Activated T-cell treated with anti-CD3 and anti-CD28 coated beads, Interleukin-2, amount 50 U/mL, for 24 hours (primary cell): ENCODE data around the gene NXN.
A peak's percentile ranks its signal among the peaks of the same experiment; 100 is the strongest.
"Not testable (repeated sequence)": the region's sequence is repeated elsewhere in the genome, so short reads cannot be mapped to it uniquely, and the experiment has no call there.

ENCODE experiments used
- DNase-seq: peaks from one replicate; pipeline ENCODE4 v3.0.0-alpha.2; 2020
- H3K27ac Mint-ChIP-seq: 2 replicates; pipeline ENCODE4 v1.8.0; 2020; ENCODE audit warnings: mild to moderate bottlenecking, mixed read lengths
- H3K27me3 Mint-ChIP-seq: 2 replicates; pipeline ENCODE4 v1.8.0; 2020; ENCODE audit warnings: mixed read lengths
- H3K36me3 Mint-ChIP-seq: 2 replicates; pipeline ENCODE4 v1.8.0; 2020; ENCODE audit warnings: low read depth, mixed read lengths
- H3K4me1 Mint-ChIP-seq: 2 replicates; pipeline ENCODE4 v1.8.0; 2020; ENCODE audit warnings: low read depth, mixed read lengths
- H3K4me3 Mint-ChIP-seq: 2 replicates; pipeline ENCODE4 v1.8.0; 2020; ENCODE audit warnings: mild to moderate bottlenecking, moderate library complexity, mixed read lengths
- H3K9me3 Mint-ChIP-seq: 2 replicates; pipeline ENCODE4 v1.8.0; 2020; ENCODE audit warnings: mixed read lengths

Gene NXN

GRCh38 chr17:1001640-1002411, 22.2 kb upstream of the NXN start:
- H3K4me3 Mint-ChIP-seq = no peak overlapping the region
- peaks cover 37% of the 10 kb centered on the region for H3K4me1 Mint-ChIP-seq
- H3K36me3 Mint-ChIP-seq = peaks cover 82% of the 10 kb centered on the region
- no peaks in the 10 kb centered on the region for H3K27me3 Mint-ChIP-seq
- no peak for DNase-seq
- peak overlapping the region; percentile 73 for H3K27ac Mint-ChIP-seq
- no peaks in the 10 kb centered on the region for H3K9me3 Mint-ChIP-seq

GRCh38 chr17:1000597-1001461, 21.3 kb upstream of the NXN start:
- Mint-ChIP-seq H3K4me1 (peaks cover 35% of the 10 kb centered on the region), H3K9me3 (no peaks in the 10 kb centered on the region), H3K36me3 (peaks cover 79% of the 10 kb centered on the region), H3K27ac (peak overlapping the region; percentile 77), H3K27me3 (no peaks in the 10 kb centered on the region), H3K4me3 (no peak overlapping the region)
- DNase-seq = no peak

- H3K9me3 Mint-ChIP-seq = peaks cover 3% of the 10 kb centered on the region
- H3K27me3 Mint-ChIP-seq = no peaks in the 10 kb centered on the region
- H3K36me3 Mint-ChIP-seq = peaks cover 53% of the 10 kb centered on the region
- peak overlapping the region; percentile 100 for H3K27ac Mint-ChIP-seq
- H3K4me1 Mint-ChIP-seq = peaks cover 26% of the 10 kb centered on the region
- H3K4me3 Mint-ChIP-seq = peak overlapping the region; percentile 94
- no peak for DNase-seq
Measured at GRCh38 chr17:998111-998510, 18.5 kb upstream of the NXN start.

GRCh38 chr17:996554-997344, 17.2 kb upstream of the NXN start, which contains the start of gene TIMM22:
TIMM22 (plus strand) TSS chr17:997129; CDS start chr17:997143, 14 bp downstream.
- Mint-ChIP-seq H3K4me3 (peak within 1 kb of the TSS; percentile 94), H3K4me1 (peaks cover 26% of the 10 kb centered on the region), H3K36me3 (peaks cover 39% of the 10 kb centered on the region), H3K9me3 (peaks cover 3% of the 10 kb centered on the region), H3K27ac (peak within 1 kb of the TSS; percentile 100), H3K27me3 (no peaks in the 10 kb centered on the region)
- DNase-seq = peak; percentile 95

GRCh38 chr17:995324-995723, 15.7 kb upstream of the NXN start:
- H3K36me3 Mint-ChIP-seq = peaks cover 25% of the 10 kb centered on the region
- H3K27me3 Mint-ChIP-seq, DNase-seq, H3K4me3 Mint-ChIP-seq, H3K9me3 Mint-ChIP-seq, H3K27ac Mint-ChIP-seq: not testable (repeated sequence)
- peaks cover 24% of the 10 kb centered on the region for H3K4me1 Mint-ChIP-seq

- H3K4me1 Mint-ChIP-seq = peaks cover 5% of the 10 kb centered on the region
- peaks cover 12% of the 10 kb centered on the region for H3K36me3 Mint-ChIP-seq
- H3K27ac Mint-ChIP-seq = no peak overlapping the region
- DNase-seq = no peak
- no peak overlapping the region for H3K4me3 Mint-ChIP-seq
- H3K27me3 Mint-ChIP-seq = no peaks in the 10 kb centered on the region
- peaks cover 3% of the 10 kb centered on the region for H3K9me3 Mint-ChIP-seq
Measured at GRCh38 chr17:992933-993332, 13.4 kb upstream of the NXN start.

- Mint-ChIP-seq H3K4me1 (no peaks in the 10 kb centered on the region), H3K27me3 (no peaks in the 10 kb centered on the region), H3K9me3 (no peaks in the 10 kb centered on the region), H3K27ac (no peak overlapping the region), H3K4me3 (no peak overlapping the region), H3K36me3 (no peaks in the 10 kb centered on the region)
- DNase-seq = no peak
Measured at GRCh38 chr17:988561-988960, 9.0 kb upstream of the NXN start.

GRCh38 chr17:987931-988330, 8.4 kb upstream of the NXN start:
- DNase-seq = no peak
- H3K27me3 Mint-ChIP-seq = no peaks in the 10 kb centered on the region
- no peak overlapping the region for H3K4me3 Mint-ChIP-seq
- no peaks in the 10 kb centered on the region for H3K36me3 Mint-ChIP-seq
- no peaks in the 10 kb centered on the region for H3K4me1 Mint-ChIP-seq
- no peaks in the 10 kb centered on the region for H3K9me3 Mint-ChIP-seq
- no peak overlapping the region for H3K27ac Mint-ChIP-seq

GRCh38 chr17:986322-986929, 6.8 kb upstream of the NXN start:
- Mint-ChIP-seq H3K27ac (no peak overlapping the region), H3K27me3 (no peaks in the 10 kb centered on the region), H3K4me3 (no peak overlapping the region), H3K4me1 (no peaks in the 10 kb centered on the region), H3K9me3 (no peaks in the 10 kb centered on the region), H3K36me3 (no peaks in the 10 kb centered on the region)
- DNase-seq = no peak

GRCh38 chr17:983921-984320, 4.3 kb upstream of the NXN start:
- no peak for DNase-seq
- Mint-ChIP-seq H3K27me3 (no peaks in the 10 kb centered on the region), H3K4me3 (no peak overlapping the region), H3K27ac (no peak overlapping the region), H3K36me3 (no peaks in the 10 kb centered on the region), H3K4me1 (peaks cover 9% of the 10 kb centered on the region), H3K9me3 (no peaks in the 10 kb centered on the region)

- Mint-ChIP-seq H3K27ac (peak overlapping the region; percentile 71), H3K4me3 (peak overlapping the region; percentile 72)
Measured at GRCh38 chr17:981292-981658, 1.7 kb upstream of the NXN start.

GRCh38 chr17:980406-981291, 1.1 kb upstream of the NXN start:
- H3K27ac Mint-ChIP-seq = peak overlapping the region; percentile 71

More at GRCh38 chr17:981292-981658, 1.7 kb upstream of the NXN start:
- H3K4me1 Mint-ChIP-seq = peaks cover 14% of the 10 kb centered on the region
- no peak for DNase-seq
- H3K27me3 Mint-ChIP-seq = peaks cover 21% of the 10 kb centered on the region
- H3K9me3 Mint-ChIP-seq = no peaks in the 10 kb centered on the region
- no peaks in the 10 kb centered on the region for H3K36me3 Mint-ChIP-seq

GRCh38 chr17:979212-979538, 401 bp downstream of the NXN start:
- H3K9me3 Mint-ChIP-seq = no peaks in the 10 kb centered on the region
- H3K36me3 Mint-ChIP-seq = no peaks in the 10 kb centered on the region
- no peak for DNase-seq
- no peak overlapping the region for H3K27ac Mint-ChIP-seq
- H3K4me3 Mint-ChIP-seq = no peak overlapping the region
- peaks cover 38% of the 10 kb centered on the region for H3K27me3 Mint-ChIP-seq
- peaks cover 14% of the 10 kb centered on the region for H3K4me1 Mint-ChIP-seq

More at GRCh38 chr17:980406-981291, 1.1 kb upstream of the NXN start:
- Mint-ChIP-seq H3K4me3 (peak overlapping the region; percentile 74), H3K27me3 (peaks cover 27% of the 10 kb centered on the region), H3K9me3 (no peaks in the 10 kb centered on the region), H3K4me1 (peaks cover 14% of the 10 kb centered on the region), H3K36me3 (no peaks in the 10 kb centered on the region)
- peak; percentile 77 for DNase-seq
